SHP77 treated with DMSO at 0.1 percent for 48 hours (cell line): ENCODE measurements around the gene PAX3.

Source experiments
- DNase-seq: peaks from one replicate; lab custom pipeline; 2025; lab: John Stamatoyannopoulos, UW

Gene PAX3

DNA sequence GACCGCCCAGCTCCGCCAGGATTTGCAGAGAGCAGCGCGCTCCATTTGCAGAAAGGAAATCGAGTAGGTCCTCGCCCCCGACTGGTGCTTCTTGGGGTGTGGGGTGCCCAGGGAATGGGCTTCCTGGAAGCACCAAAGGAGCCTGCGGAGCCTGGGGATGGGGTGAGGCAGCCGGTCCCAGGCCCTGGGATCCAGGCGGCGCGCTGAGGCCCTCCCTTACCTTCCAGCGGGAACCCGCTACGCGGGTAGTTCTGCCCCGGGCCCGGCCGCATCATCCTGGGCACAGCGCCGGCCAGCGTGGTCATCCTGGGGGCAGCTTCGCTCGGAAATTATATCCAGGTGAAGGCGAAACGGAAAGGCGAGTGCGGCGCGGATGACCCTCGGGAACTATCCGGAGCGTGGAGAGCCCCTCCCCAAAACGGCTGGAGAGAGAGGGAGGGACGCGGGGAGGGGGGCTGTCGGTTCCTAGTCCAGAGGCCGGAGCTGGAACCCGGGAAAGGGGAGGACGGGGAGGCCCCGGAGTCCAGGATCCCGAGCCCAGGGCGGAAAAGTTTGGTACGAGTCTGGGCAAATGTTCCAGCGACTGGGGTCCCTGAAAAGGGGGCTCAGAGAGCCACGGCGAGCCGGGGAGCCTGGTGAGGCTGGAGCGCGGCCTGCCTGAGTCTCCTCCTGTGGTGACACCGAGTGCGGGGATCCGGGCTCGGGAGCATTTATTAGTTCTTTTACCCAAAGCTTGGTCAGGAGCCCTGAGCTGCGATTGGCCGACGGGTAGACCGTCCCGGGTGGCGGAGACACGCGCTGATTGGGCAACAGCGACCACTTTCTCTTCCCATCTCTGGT is at the start of gene PAX3:
Gene PAX3, minus strand, starts transcription at position 688 of the 840 bp plus-strand sequence. Its CDS starts 383 bp downstream, at position 305.
- DNase-seq, result no peak

DNA sequence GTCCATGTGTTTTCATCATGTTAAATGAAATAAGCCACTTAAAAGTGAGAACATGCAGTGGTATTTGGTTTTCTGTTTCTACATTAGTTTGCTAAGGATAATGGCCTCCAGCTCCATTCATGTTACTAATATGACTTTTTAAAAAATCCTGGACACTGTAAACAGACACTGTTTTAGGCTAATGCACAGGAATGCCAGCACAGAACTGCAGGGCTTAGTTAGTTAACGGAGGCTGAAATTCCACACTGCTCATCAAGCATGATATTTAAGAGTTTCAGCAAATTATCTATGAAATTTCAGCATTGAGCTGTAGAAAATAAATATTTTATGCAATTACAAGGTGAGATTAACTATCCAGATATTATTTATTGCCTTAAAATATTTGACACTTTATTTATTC is 42.5 kb upstream of the PAX3 start:
- DNase-seq, result no peak

DNA sequence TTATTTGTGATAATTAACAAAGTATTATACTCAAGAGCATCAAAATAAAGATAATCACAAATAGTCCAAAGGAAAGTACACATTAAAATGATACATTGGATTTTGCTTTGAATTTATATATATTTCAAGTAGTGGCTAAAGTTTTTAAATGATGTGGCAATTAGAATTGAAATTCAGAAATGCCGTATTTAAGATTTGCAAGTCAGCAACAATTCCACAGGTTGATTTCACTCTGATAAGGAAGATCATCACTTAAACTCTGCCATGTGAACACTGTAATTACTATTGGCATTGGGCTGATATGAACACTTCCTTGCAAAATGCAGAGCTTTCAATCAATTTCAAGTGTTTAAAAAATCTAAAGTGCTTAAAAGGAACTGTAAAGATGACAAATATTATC is 39.6 kb upstream of the PAX3 start:
- no peak for DNase-seq

GRCh38 chr2:222336931-222337330 is 38.1 kb upstream of the PAX3 start:
- no peak for DNase-seq

- no peak for DNase-seq
Measured at GRCh38 chr2:222336442-222336841, 37.6 kb upstream of the PAX3 start.

DNA sequence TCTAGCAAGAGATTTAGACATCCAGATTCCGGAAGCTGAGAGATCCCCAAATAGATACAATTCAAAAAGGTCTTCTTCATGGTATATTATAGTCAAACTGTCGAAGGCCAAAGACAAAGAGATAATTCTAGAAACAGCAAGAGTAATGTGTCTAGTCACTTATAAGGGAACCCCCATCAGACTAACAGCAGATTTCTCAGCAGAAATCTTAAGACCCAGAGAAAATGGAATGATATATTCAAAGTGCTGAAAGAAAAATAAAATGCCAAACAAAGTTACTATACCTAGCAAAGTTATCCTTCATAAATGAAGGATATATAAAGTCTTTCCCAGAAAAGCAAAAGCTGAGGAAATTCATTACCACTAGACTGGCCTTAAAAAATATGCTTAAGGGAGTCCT is 36.1 kb upstream of the PAX3 start:
- no peak for DNase-seq

GRCh38 chr2:222333397-222333796 is 34.6 kb upstream of the PAX3 start:
- DNase-seq, result no peak

DNA sequence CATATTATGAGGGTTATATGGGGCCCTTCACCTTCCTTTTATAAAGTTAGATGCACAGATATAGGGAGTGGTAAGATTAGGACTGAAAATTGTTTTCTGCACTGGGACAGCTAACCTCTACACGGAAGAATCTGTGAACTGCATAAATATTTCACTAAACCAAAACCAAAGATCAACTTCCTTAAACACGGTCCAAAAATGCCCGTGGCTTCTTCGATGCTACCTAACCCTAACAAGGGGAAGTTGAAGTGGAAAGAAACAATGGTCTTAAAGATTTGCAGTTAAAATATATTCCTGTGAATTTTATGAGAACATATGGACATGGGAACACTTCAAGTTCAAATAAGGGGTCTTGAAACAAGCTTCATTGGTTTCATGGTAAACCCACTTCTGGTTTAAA is 33.3 kb upstream of the PAX3 start:
- DNase-seq, result no peak

GRCh38 chr2:222330910-222331309 is 32.1 kb upstream of the PAX3 start:
- no peak for DNase-seq

- DNase-seq, result no peak
Measured at GRCh38 chr2:222322236-222322635, 23.4 kb upstream of the PAX3 start.

DNA sequence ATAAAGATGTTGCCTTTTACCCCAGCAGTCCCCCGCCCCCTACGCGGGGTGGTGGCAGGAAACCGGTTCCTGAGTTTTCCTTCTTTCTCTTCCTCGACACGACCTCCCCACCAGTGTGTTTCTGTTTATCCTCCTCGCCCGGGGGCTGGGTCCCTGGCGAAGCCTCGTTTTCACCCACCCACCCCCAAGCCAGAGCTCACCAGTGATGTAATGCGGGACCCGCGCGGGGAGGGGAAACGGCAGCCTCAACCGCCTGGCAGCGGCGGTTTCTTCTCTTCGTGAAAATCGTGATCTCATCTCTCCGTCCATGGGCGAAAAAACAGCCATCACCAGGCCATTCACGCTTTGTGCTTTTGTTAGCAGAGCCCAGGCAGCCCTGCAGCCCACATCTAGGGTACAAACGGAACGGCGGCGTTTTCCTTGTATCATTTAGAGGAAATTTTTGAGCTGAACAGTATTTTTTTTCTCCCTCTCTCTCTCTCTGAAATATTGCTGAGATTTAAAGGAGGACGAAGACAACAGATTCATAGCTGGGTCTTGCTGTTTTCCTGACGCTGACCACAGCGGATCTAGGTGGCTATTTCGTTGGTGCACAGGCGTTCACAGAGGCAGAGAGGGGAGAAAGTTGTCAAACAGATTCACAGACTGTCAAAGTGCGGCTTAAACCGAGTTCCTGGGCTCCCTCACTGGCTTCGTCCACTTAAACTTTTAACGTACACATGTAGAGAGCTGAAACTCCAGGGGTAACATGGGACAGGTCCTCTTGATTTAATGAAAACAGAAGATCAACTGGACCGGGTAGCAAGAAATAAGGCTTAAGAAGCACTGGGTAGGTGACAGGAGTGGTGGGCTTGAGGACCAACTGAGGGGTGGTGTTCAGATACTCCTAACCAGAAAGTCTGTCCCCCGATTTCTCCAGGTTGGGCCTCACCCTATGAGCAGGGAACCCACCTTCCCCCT is 21.9 kb upstream of the PAX3 start:
- DNase-seq, result no peak

- DNase-seq, result no peak
Measured at GRCh38 chr2:222319586-222320435, 21.0 kb upstream of the PAX3 start.

- DNase-seq, result peak; percentile 20
Measured at GRCh38 chr2:222318712-222319585, 20.2 kb upstream of the PAX3 start.

DNA sequence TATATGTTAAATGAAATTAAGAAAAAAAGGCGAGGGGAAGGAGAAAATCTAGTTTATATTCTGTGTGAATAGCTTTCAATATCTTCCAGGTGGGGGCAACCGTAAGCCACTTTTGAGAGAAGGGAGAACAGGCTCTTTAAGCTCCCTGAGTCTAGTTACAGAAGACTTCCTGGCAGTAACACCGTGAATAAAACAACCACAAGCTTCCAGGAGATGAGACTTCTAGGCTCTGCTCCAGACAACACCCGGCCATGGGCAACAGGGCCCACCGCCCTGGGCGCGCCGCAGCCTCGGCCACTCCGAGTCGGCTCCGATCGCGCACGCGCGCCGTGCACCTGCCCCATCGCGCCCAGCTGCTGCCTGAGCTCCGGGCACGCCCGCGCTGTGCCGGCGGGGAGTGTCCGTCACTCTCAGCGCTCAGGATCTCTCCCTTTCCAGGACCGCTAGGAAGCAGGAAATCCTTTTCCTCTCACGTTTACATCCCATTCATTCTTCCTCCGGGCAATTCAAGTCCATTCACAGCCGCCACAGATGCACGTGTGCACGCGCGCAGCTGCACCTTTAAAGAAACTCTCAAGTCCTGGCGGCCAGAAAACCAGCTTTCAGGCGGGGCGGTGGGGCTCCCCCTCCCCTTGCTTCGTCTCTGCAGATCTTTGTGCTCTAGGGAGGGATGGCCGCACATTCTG is 19.4 kb upstream of the PAX3 start:
- peak; percentile 64 for DNase-seq

DNA sequence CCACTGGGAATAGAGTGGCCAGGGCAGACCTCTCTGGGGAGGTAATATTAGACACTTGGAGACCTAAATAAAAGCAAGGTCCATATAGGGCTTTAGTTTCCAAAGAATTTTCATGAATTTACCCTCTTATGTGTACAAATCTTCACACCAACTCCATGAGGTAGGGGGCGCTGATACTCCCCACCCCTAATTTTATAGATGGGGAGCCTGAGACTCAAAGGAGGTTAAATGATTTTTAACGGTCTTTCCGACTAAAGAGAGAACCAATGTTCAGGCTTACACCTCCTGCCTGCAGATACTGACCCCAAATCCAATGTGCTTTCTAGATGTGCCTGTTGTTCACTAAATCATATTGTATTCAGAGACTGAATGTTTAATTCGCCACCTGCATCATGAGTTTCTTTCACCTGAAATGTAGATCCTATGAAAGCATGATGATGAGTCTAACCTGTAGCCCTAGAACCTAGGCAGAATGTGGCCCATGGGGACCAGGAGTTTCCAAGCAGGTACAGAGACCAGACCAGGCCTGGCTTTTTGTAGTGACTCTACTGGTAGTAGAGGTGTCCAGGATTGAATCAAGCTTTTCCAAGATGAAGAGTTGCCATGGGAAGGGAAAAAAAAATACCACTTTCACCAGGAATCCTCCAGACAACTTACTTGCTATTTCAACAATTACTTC is 16.8 kb upstream of the PAX3 start:
- DNase-seq, result no peak

DNA sequence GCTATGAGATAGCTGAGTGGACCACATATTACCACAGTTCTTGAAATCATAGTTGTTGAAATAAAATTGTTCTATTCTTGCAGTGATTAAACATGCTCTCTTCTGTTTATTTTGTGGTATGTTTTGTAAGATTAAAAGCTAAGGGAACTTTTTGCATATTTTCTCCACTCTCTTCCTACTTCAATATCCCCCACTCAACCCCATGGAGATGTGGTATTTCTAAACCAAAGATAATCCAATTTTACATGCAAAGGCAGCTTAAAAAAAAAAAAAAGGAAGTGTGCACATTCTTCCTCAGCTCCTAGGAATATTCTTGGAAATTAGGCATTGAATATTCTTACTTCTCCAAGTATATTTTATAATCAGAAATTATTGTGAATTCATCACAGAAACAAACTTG is 15.0 kb upstream of the PAX3 start:
- DNase-seq, result no peak

DNA sequence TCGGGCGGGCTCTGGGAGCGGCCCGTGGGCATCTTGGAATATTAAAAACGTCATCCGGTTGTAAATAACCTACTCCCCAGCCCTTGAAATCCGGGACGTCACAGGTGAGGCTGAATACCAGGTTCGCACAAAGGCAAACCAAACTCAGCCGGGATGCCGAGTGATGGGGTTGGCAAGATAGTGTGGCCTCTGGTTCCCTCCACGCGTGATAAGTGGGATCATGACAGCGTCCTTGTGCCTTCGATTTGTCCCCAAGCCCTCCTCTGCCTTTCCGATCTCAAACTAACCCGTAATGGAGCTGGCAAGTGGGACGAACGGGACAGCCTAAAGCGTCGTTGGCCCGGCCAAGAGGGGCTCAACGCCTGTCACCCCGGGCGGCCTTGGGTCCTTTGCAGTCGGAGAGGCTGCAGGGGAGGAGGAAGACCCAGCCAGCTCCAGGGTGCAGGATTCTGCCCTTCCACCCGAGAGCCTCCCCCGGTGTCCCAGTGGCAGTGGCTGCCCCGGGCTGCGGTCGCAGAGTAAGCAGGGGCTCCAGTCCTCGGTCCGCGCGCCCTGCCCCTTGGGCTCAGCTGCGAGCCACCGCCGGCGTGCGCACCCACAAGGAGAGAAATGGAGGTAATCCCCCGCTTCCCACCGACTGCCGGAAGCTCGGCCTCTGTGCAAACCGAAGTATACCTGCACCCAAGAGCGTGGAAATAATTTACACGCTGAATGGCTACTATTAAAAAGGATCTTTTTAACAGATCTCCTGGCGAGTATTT is 13.4 kb upstream of the PAX3 start:
- no peak for DNase-seq

DNA sequence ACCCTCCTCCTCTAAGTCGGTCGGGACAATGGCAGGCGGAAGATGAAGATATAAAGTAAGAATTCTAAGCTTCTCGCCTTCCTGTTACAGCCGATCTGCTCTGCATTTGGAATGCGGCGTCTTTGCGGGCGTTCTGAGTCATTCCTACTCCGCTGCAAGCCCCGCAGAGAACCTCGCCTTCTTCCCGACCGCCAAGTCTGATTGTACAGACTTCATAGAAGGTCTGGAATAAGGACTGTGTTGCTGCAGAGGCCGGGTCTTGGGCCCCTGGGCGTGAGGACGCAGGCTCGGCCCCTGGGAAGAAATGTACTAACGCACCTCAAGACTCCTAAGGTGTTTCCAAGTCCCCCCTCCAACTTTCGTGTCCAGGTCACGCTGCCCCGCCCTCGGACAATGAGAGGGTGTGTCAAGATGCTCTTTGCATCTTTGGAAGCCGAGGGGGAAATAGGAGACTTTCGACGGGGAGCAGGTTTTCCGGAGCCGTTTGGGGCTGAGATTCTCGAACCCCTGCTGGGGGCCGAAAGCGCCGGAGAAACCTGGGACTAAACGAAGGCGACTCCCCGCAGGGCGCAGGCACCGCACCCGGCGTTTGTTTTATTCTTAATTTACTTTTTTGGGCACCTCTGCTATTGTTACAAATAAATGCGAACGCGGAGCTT is 12.7 kb upstream of the PAX3 start:
- no peak for DNase-seq
